ENCODE measurements around the gene DUSP19. TPM values are rescaled to one million over a fixed set of nuclear protein-coding genes. Genes with fewer than 3 reads are reported as not detected.

Gene DUSP19
- total RNA-seq, 1 donor from 2014 or later, result 3.7 TPM

DNA sequence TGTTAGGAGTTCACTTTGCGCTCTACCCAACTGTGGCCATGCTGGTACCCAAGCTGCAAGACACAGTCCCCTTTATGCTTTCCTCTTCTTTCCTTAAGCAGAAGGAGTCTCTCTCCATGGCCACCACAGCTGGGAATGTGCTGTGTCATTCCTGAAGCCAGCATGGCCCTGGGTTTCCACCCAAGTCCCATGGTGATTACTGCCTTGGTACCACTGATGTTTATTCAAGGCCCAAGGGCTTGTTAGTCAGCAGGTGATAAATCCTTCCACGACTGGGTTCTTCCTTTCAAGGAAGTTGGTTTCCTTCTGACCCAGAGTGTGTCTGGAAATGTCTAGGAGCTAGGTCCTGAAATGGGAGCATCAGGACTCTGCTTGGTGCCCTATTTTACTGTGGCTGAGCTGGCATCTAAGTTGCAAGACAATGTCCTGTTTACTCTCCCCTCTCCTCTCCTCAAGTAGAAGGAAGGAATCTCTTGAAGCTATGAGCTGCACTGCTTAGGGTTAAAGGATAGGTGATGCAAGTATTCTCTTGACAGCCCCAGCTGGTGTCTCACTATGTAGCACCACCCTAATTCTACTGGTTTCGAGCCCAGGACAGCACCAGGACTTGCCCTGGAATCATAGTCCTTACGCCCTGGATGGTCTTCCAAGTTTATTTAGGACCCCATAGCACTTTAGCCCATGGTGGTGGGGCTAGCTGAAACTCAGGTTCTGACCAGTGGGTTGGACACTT lies 27.0 kb downstream of the DUSP19 start:
- Mint-ChIP-seq H3K4me3 (ENCODE audit: unreplicated experiment) (no peak overlapping the region), H3K36me3 (ENCODE audit: low read depth, unreplicated experiment) (no peaks in the 10 kb centered on the region), H3K27ac (ENCODE audit: unreplicated experiment) (peak overlapping the region; percentile 41), H3K9me3 (ENCODE audit: unreplicated experiment) (no peaks in the 10 kb centered on the region), H3K4me1 (ENCODE audit: low read depth, unreplicated experiment) (no peaks in the 10 kb centered on the region), H3K27me3 (ENCODE audit: low read depth, unreplicated experiment) (no peaks in the 10 kb centered on the region)
- H3K4me1 ChIP-seq (ENCODE audit: insufficient read depth, low read length), result no peaks in the 10 kb centered on the region
- H4K20me1 ChIP-seq (ENCODE audit: insufficient read depth, low read length), result no peaks in the 10 kb centered on the region
- no peak overlapping the region for H2AFZ ChIP-seq (ENCODE audit: low read depth, low read length)
- no peak for TF ChIP-seq CTCF (IDR thresholded peaks at IDR 0.05; ENCODE audit: insufficient read depth, low read depth, low read length)
- no peak for TF ChIP-seq EZH2 (IDR thresholded peaks at IDR 0.05; ENCODE audit: insufficient read depth, low read length)
- DNase-seq (ENCODE audit: low read depth) (no peak), FAIRE-seq (no peak)
- no peak overlapping the region for H3K27ac ChIP-seq (ENCODE audit: low read depth, low read length)
- no peaks in the 10 kb centered on the region for H3K27me3 ChIP-seq (ENCODE audit: insufficient read depth, low read length)
- H3K9ac ChIP-seq (ENCODE audit: low read length), result no peak overlapping the region
- H3K4me2 ChIP-seq (ENCODE audit: low read length), result no peak overlapping the region
- no peaks in the 10 kb centered on the region for H3K79me2 ChIP-seq (ENCODE audit: insufficient read depth, low read length)
- H3K4me3 ChIP-seq (ENCODE audit: insufficient read depth, low read depth, low read length), result no peak overlapping the region
- no peaks in the 10 kb centered on the region for H3K36me3 ChIP-seq (ENCODE audit: insufficient read depth, low read length)
- no peaks in the 10 kb centered on the region for H3K9me3 ChIP-seq (ENCODE audit: insufficient read depth, low read depth, low read length)

- no peak overlapping the region for H3K27ac ChIP-seq (ENCODE audit: low read depth, low read length)
- H3K9me3 ChIP-seq (ENCODE audit: insufficient read depth, low read depth, low read length), result no peaks in the 10 kb centered on the region
- no peaks in the 10 kb centered on the region for H3K36me3 Mint-ChIP-seq (ENCODE audit: low read depth, unreplicated experiment)
- H3K4me2 ChIP-seq (ENCODE audit: low read length), result no peak overlapping the region
- no peak overlapping the region for H3K9ac ChIP-seq (ENCODE audit: low read length)
- no peak overlapping the region for H3K4me3 ChIP-seq (ENCODE audit: insufficient read depth, low read depth, low read length)
- H3K27ac Mint-ChIP-seq (ENCODE audit: unreplicated experiment), result no peak overlapping the region
- no peak overlapping the region for H3K4me3 Mint-ChIP-seq (ENCODE audit: unreplicated experiment)
- no peak for FAIRE-seq
- H2AFZ ChIP-seq (ENCODE audit: low read depth, low read length), result no peak overlapping the region
- no peaks in the 10 kb centered on the region for H4K20me1 ChIP-seq (ENCODE audit: insufficient read depth, low read length)
- no peaks in the 10 kb centered on the region for H3K9me3 Mint-ChIP-seq (ENCODE audit: unreplicated experiment)
- TF ChIP-seq CTCF (IDR thresholded peaks at IDR 0.05; ENCODE audit: insufficient read depth, low read depth, low read length), result no peak
- no peak for TF ChIP-seq EZH2 (IDR thresholded peaks at IDR 0.05; ENCODE audit: insufficient read depth, low read length)
- H3K4me1 Mint-ChIP-seq (ENCODE audit: low read depth, unreplicated experiment), result no peaks in the 10 kb centered on the region
- H3K79me2 ChIP-seq (ENCODE audit: insufficient read depth, low read length), result no peaks in the 10 kb centered on the region
- H3K36me3 ChIP-seq (ENCODE audit: insufficient read depth, low read length), result no peaks in the 10 kb centered on the region
- H3K27me3 Mint-ChIP-seq (ENCODE audit: low read depth, unreplicated experiment), result no peaks in the 10 kb centered on the region
- H3K4me1 ChIP-seq (ENCODE audit: insufficient read depth, low read length), result no peaks in the 10 kb centered on the region
- DNase-seq (ENCODE audit: low read depth), result no peak
- no peaks in the 10 kb centered on the region for H3K27me3 ChIP-seq (ENCODE audit: insufficient read depth, low read length)
Measured at GRCh38 chr2:183112577-183112976, 34.0 kb downstream of the DUSP19 start.

GRCh38 chr2:183113630-183114029 lies 35.1 kb downstream of the DUSP19 start:
- Histone ChIP-seq H3K4me3 (ENCODE audit: insufficient read depth, low read depth, low read length) (no peak overlapping the region), H2AFZ (ENCODE audit: low read depth, low read length) (no peak overlapping the region), H3K27ac (ENCODE audit: low read depth, low read length) (no peak overlapping the region), H3K4me1 (ENCODE audit: insufficient read depth, low read length) (no peaks in the 10 kb centered on the region), H3K9ac (ENCODE audit: low read length) (no peak overlapping the region), H3K4me2 (ENCODE audit: low read length) (no peak overlapping the region), H4K20me1 (ENCODE audit: insufficient read depth, low read length) (no peaks in the 10 kb centered on the region), H3K9me3 (ENCODE audit: insufficient read depth, low read depth, low read length) (no peaks in the 10 kb centered on the region), H3K27me3 (ENCODE audit: insufficient read depth, low read length) (no peaks in the 10 kb centered on the region), H3K36me3 (ENCODE audit: insufficient read depth, low read length) (no peaks in the 10 kb centered on the region), H3K79me2 (ENCODE audit: insufficient read depth, low read length) (no peaks in the 10 kb centered on the region)
- TF ChIP-seq CTCF (IDR thresholded peaks at IDR 0.05; ENCODE audit: insufficient read depth, low read depth, low read length), result no peak
- TF ChIP-seq EZH2 (IDR thresholded peaks at IDR 0.05; ENCODE audit: insufficient read depth, low read length), result no peak
- Mint-ChIP-seq H3K27ac (ENCODE audit: unreplicated experiment) (no peak overlapping the region), H3K4me3 (ENCODE audit: unreplicated experiment) (no peak overlapping the region), H3K4me1 (ENCODE audit: low read depth, unreplicated experiment) (no peaks in the 10 kb centered on the region), H3K36me3 (ENCODE audit: low read depth, unreplicated experiment) (no peaks in the 10 kb centered on the region), H3K9me3 (ENCODE audit: unreplicated experiment) (no peaks in the 10 kb centered on the region), H3K27me3 (ENCODE audit: low read depth, unreplicated experiment) (no peaks in the 10 kb centered on the region)
- no peak for FAIRE-seq
- DNase-seq (ENCODE audit: low read depth), result no peak
